Osteocyte (in vitro differentiated cells): ENCODE measurements around the gene NTRK2. TPM values are rescaled to one million over a fixed set of nuclear protein-coding genes. Genes with fewer than 3 reads are reported as not detected.

Experiments
- DNase-seq: peaks from one replicate; pipeline ENCODE4 v3.0.0; 2021; ENCODE audit warnings: mixed read lengths; ENCODE audit not compliant: unreplicated experiment; ENCODE audit errors: extremely low spot score
- H3K27ac Mint-ChIP-seq: one replicate; pipeline ENCODE4 v1.8.0; 2021; ENCODE audit warnings: mild to moderate bottlenecking, mixed read lengths; ENCODE audit not compliant: unreplicated experiment
- H3K27me3 Mint-ChIP-seq: one replicate; pipeline ENCODE4 v1.8.0; 2021; ENCODE audit warnings: mixed read lengths; ENCODE audit not compliant: unreplicated experiment
- H3K36me3 Mint-ChIP-seq: one replicate; pipeline ENCODE4 v1.8.0; 2021; ENCODE audit warnings: mixed read lengths; ENCODE audit not compliant: unreplicated experiment
- H3K4me1 Mint-ChIP-seq: one replicate; pipeline ENCODE4 v1.8.0; 2021; ENCODE audit warnings: mixed read lengths; ENCODE audit not compliant: unreplicated experiment
- H3K4me3 Mint-ChIP-seq: one replicate; pipeline ENCODE4 v1.8.0; 2021; ENCODE audit warnings: mild to moderate bottlenecking, moderate library complexity, mixed read lengths; ENCODE audit not compliant: unreplicated experiment
- H3K9me3 Mint-ChIP-seq: one replicate; pipeline ENCODE4 v1.8.0; 2021; ENCODE audit warnings: mixed read lengths; ENCODE audit not compliant: unreplicated experiment
- total RNA-seq: library from RNA; stranded (reverse); gene quantifications from 2 replicates; pipeline ENCODE4 v1.2.1, GENCODE V29; 2021
- TF ChIP-seq, protein P1 (sequence below): fragments of 200-600 bp; sonication (generic); IDR thresholded peaks from 2 replicates; pipeline ENCODE4 v1.5.0; 2021; ENCODE audit warnings: antibody characterized with exemption, mild to moderate bottlenecking, moderate library complexity

Gene NTRK2
- total RNA-seq, 1 donor from 2014 or later = 29.4 TPM

- Mint-ChIP-seq H3K4me3 (no peak overlapping the region), H3K36me3 (no peaks in the 10 kb centered on the region), H3K9me3 (no peaks in the 10 kb centered on the region), H3K27ac (no peak overlapping the region), H3K4me1 (peaks cover 13% of the 10 kb centered on the region), H3K27me3 (peaks cover 8% of the 10 kb centered on the region)
- TF ChIP-seq, protein P1, sequence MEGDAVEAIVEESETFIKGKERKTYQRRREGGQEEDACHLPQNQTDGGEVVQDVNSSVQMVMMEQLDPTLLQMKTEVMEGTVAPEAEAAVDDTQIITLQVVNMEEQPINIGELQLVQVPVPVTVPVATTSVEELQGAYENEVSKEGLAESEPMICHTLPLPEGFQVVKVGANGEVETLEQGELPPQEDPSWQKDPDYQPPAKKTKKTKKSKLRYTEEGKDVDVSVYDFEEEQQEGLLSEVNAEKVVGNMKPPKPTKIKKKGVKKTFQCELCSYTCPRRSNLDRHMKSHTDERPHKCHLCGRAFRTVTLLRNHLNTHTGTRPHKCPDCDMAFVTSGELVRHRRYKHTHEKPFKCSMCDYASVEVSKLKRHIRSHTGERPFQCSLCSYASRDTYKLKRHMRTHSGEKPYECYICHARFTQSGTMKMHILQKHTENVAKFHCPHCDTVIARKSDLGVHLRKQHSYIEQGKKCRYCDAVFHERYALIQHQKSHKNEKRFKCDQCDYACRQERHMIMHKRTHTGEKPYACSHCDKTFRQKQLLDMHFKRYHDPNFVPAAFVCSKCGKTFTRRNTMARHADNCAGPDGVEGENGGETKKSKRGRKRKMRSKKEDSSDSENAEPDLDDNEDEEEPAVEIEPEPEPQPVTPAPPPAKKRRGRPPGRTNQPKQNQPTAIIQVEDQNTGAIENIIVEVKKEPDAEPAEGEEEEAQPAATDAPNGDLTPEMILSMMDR = no peak
- DNase-seq = no peak
Observed at GRCh38 chr9:85041466-85042137, 372.1 kb downstream of the NTRK2 start.

DNA sequence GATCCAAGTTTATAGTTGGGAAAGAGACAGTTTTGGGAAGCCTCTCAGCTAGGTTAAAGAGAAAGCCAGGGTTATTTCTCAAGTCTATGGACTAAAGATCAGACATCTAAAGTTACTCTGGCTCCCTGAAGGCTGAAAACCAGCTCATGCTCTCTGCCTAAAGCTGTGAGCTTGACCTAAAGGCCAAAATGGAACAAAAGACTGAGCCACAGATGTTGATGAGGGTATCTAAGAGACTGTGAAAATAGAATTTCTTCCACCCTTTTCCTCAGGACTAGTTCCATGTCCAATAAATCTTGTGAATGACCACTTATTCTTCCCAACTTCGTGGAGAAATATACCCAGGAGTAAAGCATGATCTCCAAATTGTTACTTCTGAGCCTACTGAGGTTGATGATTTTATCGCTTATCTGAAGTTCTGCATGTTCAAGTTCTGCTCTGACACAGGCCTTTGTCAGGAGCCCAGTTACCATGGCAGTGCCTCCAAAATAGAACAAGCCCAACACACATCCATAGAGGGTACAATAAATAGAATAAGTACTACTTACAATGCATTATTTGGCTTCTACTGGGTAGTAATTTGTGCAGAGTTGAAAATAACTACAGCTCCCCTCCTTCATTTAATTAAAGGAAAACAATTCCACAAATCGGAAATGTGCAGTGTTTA is 373.6 kb downstream of the NTRK2 start:
- Mint-ChIP-seq H3K4me1 (peaks cover 15% of the 10 kb centered on the region), H3K9me3 (no peaks in the 10 kb centered on the region), H3K36me3 (no peaks in the 10 kb centered on the region), H3K4me3 (no peak overlapping the region), H3K27me3 (peaks cover 5% of the 10 kb centered on the region), H3K27ac (no peak overlapping the region)
- TF ChIP-seq, protein P1 = no peak
- no peak for DNase-seq

DNA sequence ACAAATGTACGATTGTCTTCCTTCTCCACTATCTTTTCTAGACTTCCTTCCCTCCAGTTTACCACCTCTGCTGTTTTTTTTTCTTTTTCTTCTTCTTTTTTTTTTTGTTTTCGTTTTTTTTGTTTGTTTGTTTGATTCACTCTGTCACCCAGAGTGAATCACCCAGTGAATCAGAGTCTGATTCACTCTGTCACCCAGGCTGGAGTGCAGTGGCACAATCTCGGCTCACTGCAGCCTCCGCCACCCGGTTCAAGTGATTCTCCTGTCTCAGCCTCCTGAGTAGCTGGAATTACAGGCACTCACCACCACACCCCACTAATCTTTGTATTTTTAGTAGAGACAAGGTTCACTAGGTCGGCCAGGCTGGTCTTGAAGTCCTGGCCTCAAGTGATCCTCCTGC is 375.7 kb downstream of the NTRK2 start:
- TF ChIP-seq, protein P1 = no peak
- peaks cover 3% of the 10 kb centered on the region for H3K27me3 Mint-ChIP-seq
- no peaks in the 10 kb centered on the region for H3K36me3 Mint-ChIP-seq
- H3K4me1 Mint-ChIP-seq = peaks cover 10% of the 10 kb centered on the region
- no peak for DNase-seq
- no peak overlapping the region for H3K4me3 Mint-ChIP-seq
- no peaks in the 10 kb centered on the region for H3K9me3 Mint-ChIP-seq
- H3K27ac Mint-ChIP-seq = no peak overlapping the region

DNA sequence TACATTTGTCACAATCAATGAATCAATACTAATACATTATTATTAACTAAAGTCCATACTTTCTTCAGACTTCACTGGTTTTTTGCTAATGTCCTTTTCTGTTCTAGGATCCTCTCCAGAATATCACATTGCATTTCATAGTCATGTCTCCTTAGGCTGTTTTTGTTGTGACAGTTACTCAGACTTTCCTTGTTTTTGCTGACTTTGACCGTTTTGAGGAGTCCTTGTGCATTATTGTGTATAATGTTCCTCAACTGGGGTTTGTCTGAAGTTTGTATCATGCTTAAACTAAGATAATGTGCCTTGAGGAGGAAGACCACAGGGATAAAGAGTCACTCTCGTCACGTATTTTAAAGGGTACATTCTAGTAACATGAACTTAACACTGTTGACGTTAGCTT is 376.9 kb downstream of the NTRK2 start:
- TF ChIP-seq, protein P1 = no peak
- Mint-ChIP-seq H3K9me3 (no peaks in the 10 kb centered on the region), H3K4me1 (peaks cover 10% of the 10 kb centered on the region)

GRCh38 chr9:85053206-85053786 is 383.8 kb downstream of the NTRK2 start:
- Mint-ChIP-seq H3K4me1 (peaks cover 13% of the 10 kb centered on the region), H3K9me3 (no peaks in the 10 kb centered on the region), H3K4me3 (no peak overlapping the region), H3K36me3 (no peaks in the 10 kb centered on the region), H3K27ac (peak overlapping the region; percentile 61), H3K27me3 (peaks cover 14% of the 10 kb centered on the region)
- TF ChIP-seq, protein P1 = no peak
- no peak for DNase-seq

More for the DNA sequence above, 376.9 kb downstream of the NTRK2 start:
- H3K36me3 Mint-ChIP-seq = no peaks in the 10 kb centered on the region
- H3K27ac Mint-ChIP-seq = no peak overlapping the region
- no peak overlapping the region for H3K4me3 Mint-ChIP-seq
- DNase-seq = no peak
- peaks cover 3% of the 10 kb centered on the region for H3K27me3 Mint-ChIP-seq
